PC-9 (cell line): ENCODE data around the gene DEAF1. TPM values are rescaled to one million over a fixed set of nuclear protein-coding genes. Genes with fewer than 3 reads are reported as not detected.

Experiments
- BruUV-seq: library from RNA; stranded (reverse); fragments of 400-500 nt; replicated peaks from 2 replicates; lab custom pipeline; 2021; lab: Mats Ljungman, UMichigan
- CTCF ChIA-PET: fragments of 300-600 bp; sonication (Branson Sonifier 250); formaldehyde crosslinking; loops from one replicate; lab custom pipeline; 2022; ENCODE audit warnings: antibody characterized with exemption; lab: Charles Lee
- POLR2A ChIA-PET: fragments of 300-600 bp; sonication (Branson Sonifier 250); formaldehyde crosslinking; loops from one replicate; lab custom pipeline; 2022; ENCODE audit warnings: antibody characterized with exemption; ENCODE audit not compliant: unreplicated experiment; lab: Charles Lee
- DNase-seq, 2 experiments: peaks; one replicate each; pipeline versions ENCODE4 v3.0.0 to v3.0.0-alpha.2; 2015 to 2022; ENCODE audit warnings: mixed read lengths in 1 of 2
- H2AFZ ChIP-seq: fragments of 200-600 bp; sonication (generic); 2 replicates; pipeline ENCODE4 v1.8.1; 2017; ENCODE audit warnings: antibody characterized with exemption
- H3F3A ChIP-seq: fragments of 200-600 bp; sonication (generic); 2 replicates; pipeline ENCODE4 v1.8.1; 2017; ENCODE audit warnings: antibody characterized with exemption, mild to moderate bottlenecking, low read depth; ENCODE audit not compliant: insufficient read depth
- H3K27ac ChIP-seq: fragments of 200-600 bp; sonication (generic); 2 replicates; pipeline ENCODE4 v1.6.1; 2016; ENCODE audit warnings: mixed run types
- H3K27me3 ChIP-seq: fragments of 200-600 bp; sonication (generic); 2 replicates; pipeline ENCODE4 v1.6.1; 2016; ENCODE audit warnings: low read depth, mixed run types; ENCODE audit not compliant: insufficient read depth
- H3K36me3 ChIP-seq: fragments of 200-600 bp; sonication (generic); 2 replicates; pipeline ENCODE4 v1.6.1; 2016; ENCODE audit warnings: low read depth, mixed run types
- H3K4me1 ChIP-seq: fragments of 200-600 bp; sonication (generic); replicated peaks from 2 replicates; pipeline ENCODE4 v1.6.1; 2016; ENCODE audit warnings: mixed run types; ENCODE audit not compliant: insufficient read depth
- H3K4me2 ChIP-seq: fragments of 200-600 bp; sonication (generic); 2 replicates; pipeline ENCODE4 v1.6.1; 2017; ENCODE audit warnings: mixed run types
- H3K4me3 ChIP-seq: fragments of 200-600 bp; sonication (generic); 2 replicates; pipeline ENCODE4 v1.6.1; 2016; ENCODE audit warnings: mixed run types
- H3K79me2 ChIP-seq: fragments of 200-600 bp; sonication (generic); 2 replicates; pipeline ENCODE4 v1.6.1; 2017; ENCODE audit warnings: low read depth, mixed run types
- H3K9me2 ChIP-seq: fragments of 200-600 bp; sonication (generic); 2 replicates; pipeline ENCODE4 v1.8.1; 2017; ENCODE audit warnings: mild to moderate bottlenecking; ENCODE audit not compliant: insufficient read depth
- H3K9me3 ChIP-seq: fragments of 200-600 bp; sonication (generic); 2 replicates; pipeline ENCODE4 v1.8.1; 2016; ENCODE audit warnings: low read depth; ENCODE audit not compliant: insufficient read depth
- H4K20me1 ChIP-seq: fragments of 200-600 bp; sonication (generic); 2 replicates; pipeline ENCODE4 v1.8.1; 2017; ENCODE audit not compliant: insufficient read depth
- EZH2 ChIP-seq: fragments of 200-600 bp; sonication (generic); IDR thresholded peaks from 2 replicates; pipeline ENCODE4 v1.8.0; 2017; ENCODE audit warnings: antibody characterized with exemption, low read depth
- intact Hi-C: fragments of 100-400 bp; cut with micrococcal nuclease; formaldehyde crosslinking; loops from one replicate; pipeline ENCODE4 v1.10.0; 2022; ENCODE audit not compliant: unreplicated experiment
- total RNA-seq: library from RNA; stranded (reverse); gene quantifications from 2 replicates; pipeline ENCODE4 v1.2.3, GENCODE V29; 2021
- TF ChIP-seq, protein P1 (sequence below): fragments of 200-600 bp; sonication (generic); conservative IDR thresholded peaks from 2 replicates; pipeline ENCODE4 v1.6.1; 2017; ENCODE audit warnings: mixed run types, antibody characterized with exemption, mild to moderate bottlenecking, moderate library complexity

The DEAF1 gene
- total RNA-seq, 1 experiment from 2014 or later = 36.9 TPM

DNA sequence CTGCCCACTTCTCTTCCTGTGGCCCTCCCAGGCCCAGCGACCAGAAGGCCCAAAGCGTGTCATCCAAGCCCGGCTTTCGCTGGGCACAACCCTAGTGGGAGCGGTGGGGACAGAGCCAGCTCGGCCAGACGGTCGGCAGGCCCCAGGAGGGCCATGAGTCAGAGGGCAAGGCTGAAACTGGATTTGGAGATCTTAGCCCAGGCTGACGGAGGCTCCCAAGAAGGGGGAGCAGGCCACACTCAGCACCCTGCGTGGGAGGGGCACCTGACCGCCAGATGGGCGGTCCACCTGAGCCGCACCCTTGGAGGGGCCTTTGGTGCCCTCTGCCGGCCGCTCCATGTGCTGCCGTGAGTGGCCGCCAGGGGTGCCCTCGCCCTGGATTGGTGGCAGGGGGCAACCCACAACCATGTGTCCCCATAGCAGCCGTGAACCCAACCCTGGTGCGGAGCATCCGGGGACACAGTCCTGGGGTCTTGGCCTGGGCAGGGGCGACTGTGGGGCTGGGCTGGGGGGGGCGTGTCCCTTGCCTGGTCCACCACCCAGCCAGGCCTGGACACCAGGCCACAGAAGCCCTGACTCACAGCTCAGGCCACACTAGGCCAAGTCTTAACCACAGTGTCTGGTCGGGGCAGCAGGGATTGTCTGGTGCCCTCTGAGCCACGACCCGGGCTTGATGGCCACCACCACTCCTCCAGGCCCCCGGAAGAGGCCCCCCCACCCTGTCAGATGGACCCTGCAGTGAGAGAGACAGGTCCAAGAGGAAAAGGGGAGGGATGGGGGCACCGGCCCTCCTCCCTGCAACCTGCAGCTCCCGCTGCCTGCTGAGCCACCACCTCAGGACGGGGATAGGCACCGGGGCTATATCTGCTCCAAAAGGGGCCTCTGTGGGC lies 33.1 kb upstream of the DEAF1 start:
- peak overlapping the region; percentile 91 for H3K27ac ChIP-seq

DNA sequence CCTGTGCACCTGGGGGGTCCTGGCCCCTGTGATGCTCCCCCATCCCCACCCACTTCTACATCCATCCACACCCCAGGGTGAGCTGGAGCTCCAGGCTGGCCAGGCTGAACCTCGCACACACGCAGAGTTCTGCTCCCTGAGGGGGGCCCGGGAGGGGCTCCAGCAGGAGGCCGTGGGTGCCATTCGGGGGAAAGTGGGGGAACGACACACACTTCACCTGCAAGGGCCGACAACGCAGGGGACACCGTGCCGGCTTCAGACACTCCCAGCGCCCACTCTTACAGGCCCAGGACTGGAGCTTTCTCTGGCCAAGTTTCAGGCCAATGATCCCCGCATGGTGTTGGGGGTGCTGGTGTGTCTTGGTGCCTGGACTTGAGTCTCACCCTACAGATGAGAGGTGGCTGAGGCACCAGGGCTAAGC lies 32.3 kb upstream of the DEAF1 start:
- intact Hi-C loops = loop anchor here (2.0 to 10.0 kb wide), 2 partner anchors 30 to 162 kb away; partner anchors contain the start of genes LMNTD2 and RASSF7

More for the DNA sequence above, 33.1 kb upstream of the DEAF1 start:
- BruUV-seq = no TSS peak
- 0 out of 2 replicates have a peak, but pooled peaks cover 4% of the 10 kb centered on the region for H3K79me2 ChIP-seq
- H3K27me3 ChIP-seq = no peaks in the 10 kb centered on the region
- peaks cover 31% of the 10 kb centered on the region for H3K4me1 ChIP-seq
- no peaks in the 10 kb centered on the region for H3K36me3 ChIP-seq
- peak; percentile 91 to 94 for DNase-seq
- POLR2A ChIA-PET = interaction anchor here (0.6 kb wide), 1 partner anchor 21 kb away, joined by 3 read pairs; no protein-coding TSS in a partner anchor
- peak overlapping the region; percentile 90 for H3K4me2 ChIP-seq
- H3F3A ChIP-seq = peaks cover 16% of the 10 kb centered on the region
- no peak for TF ChIP-seq EZH2
- TF ChIP-seq, protein P1, sequence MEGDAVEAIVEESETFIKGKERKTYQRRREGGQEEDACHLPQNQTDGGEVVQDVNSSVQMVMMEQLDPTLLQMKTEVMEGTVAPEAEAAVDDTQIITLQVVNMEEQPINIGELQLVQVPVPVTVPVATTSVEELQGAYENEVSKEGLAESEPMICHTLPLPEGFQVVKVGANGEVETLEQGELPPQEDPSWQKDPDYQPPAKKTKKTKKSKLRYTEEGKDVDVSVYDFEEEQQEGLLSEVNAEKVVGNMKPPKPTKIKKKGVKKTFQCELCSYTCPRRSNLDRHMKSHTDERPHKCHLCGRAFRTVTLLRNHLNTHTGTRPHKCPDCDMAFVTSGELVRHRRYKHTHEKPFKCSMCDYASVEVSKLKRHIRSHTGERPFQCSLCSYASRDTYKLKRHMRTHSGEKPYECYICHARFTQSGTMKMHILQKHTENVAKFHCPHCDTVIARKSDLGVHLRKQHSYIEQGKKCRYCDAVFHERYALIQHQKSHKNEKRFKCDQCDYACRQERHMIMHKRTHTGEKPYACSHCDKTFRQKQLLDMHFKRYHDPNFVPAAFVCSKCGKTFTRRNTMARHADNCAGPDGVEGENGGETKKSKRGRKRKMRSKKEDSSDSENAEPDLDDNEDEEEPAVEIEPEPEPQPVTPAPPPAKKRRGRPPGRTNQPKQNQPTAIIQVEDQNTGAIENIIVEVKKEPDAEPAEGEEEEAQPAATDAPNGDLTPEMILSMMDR = peak; percentile 88
- peak overlapping the region; percentile 58; the same call in 1 of the 2 replicates for H3K4me3 ChIP-seq
- H4K20me1 ChIP-seq = no peaks in the 10 kb centered on the region
- intact Hi-C loops = loop anchor here (1.0 to 10.0 kb wide), 5 partner anchors 19 to 163 kb away; partner anchors contain the start of genes LMNTD2, RASSF7 and TALDO1
- no peaks in the 10 kb centered on the region for H3K9me3 ChIP-seq
- CTCF ChIA-PET = interaction anchor here (0.6 to 1.0 kb wide), 3 partner anchors 9 to 35 kb away, joined by 3 to 7 read pairs (median 7); no protein-coding TSS in a partner anchor
- no peak overlapping the region for H2AFZ ChIP-seq
- H3K9me2 ChIP-seq = no peaks in the 10 kb centered on the region

More for the DNA sequence above, 32.3 kb upstream of the DEAF1 start:
- Histone ChIP-seq H3F3A (peaks cover 16% of the 10 kb centered on the region), H3K4me2 (peak overlapping the region; percentile 90), H2AFZ (no peak overlapping the region), H3K27me3 (no peaks in the 10 kb centered on the region), H3K4me3 (peak overlapping the region; percentile 58; the same call in 1 of the 2 replicates), H3K9me2 (no peaks in the 10 kb centered on the region), H3K27ac (peak overlapping the region; percentile 91), H3K9me3 (no peaks in the 10 kb centered on the region), H3K36me3 (no peaks in the 10 kb centered on the region), H4K20me1 (no peaks in the 10 kb centered on the region), H3K4me1 (peaks cover 31% of the 10 kb centered on the region), H3K79me2 (0 out of 2 replicates have a peak, but pooled peaks cover 4% of the 10 kb centered on the region)
- CTCF ChIA-PET = interaction anchor here (0.9 to 1.3 kb wide), 3 partner anchors 21 to 36 kb away, joined by 7 to 18 read pairs (median 7); partner anchors contain the start of genes DEAF1 and TMEM80
- POLR2A ChIA-PET = no interaction called here
- TSS peak; percentile 96 for BruUV-seq
- no peak for TF ChIP-seq EZH2
- TF ChIP-seq, protein P1 = no peak
- no peak for DNase-seq
